Embryonic facial prominence (tissue), 1 donor: ENCODE measurements around the gene IGF1R.

Source experiments
- DNase-seq: peaks from one replicate; pipeline ENCODE4 v3.0.0-alpha.2; 2016; ENCODE audit errors: extremely low spot score

The IGF1R gene

DNA sequence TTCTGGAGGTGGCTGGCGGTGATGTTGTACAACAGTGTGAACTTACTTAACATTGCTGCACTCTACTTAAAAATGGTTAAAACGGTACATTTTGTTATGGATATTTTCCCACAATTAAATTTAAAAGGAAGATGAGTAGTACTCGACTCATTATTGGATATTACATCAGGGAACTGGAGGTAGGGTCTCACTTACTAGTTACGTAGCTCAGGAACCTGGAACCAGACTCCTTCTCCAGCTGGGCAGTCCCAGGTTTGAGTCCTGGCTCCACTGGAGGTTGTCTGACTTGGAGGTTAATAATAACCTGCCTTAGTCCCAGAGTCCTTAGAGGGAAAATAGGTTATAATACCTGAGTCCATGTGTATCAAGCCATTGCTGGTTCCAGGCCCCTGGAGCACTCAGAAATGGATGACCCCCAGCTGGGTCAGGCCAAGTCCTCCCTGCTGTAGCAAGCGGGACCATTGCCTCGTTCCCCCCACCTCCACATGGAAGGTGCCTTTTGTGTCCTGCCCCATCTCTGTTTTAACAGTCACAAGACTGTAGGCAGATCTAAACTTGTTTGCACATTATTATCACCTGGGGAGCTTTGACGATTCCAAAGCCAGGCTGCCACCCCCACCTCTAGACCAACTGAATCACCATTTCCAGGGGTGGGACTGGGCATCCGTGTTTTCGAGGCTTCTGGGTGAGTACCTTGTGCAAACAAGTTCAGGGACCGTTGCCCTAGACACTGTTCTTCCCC lies 126.6 kb downstream of the IGF1R start:
- no peak for DNase-seq

DNA sequence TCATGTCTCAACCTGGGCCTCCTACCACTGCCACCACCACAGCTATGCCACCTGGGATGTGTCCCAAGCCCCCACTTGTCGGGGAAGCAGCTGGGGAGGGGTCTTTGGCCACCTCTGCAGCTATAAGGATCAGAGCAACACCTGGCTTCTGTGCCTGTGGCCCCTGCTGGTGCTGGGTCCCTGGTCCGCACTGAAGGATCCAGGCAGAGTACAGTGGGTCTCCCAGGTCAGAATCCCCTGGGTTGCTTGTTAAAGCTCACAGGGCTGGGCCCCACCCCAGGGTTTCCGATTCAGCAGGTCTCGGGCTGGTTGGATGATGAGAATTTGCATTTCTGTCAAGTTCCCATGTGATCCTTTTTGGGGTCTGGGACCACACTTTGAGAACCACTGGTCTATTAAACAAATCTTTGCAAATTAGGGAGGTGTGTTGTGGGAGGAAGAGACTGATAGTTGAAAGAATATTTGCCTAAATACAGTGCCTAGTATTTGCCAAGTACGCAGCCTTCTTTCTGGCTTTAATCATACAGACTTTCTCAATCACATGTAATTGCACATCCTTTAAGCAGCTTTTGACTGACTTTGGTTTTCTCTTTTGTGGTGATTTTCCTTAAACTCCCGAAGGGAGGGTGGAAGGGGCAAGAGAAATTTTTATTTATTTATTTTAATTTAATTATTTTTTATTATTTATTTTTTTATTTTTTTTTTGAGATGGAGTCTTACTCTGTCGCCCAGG lies 127.3 kb downstream of the IGF1R start:
- no peak for DNase-seq

DNA sequence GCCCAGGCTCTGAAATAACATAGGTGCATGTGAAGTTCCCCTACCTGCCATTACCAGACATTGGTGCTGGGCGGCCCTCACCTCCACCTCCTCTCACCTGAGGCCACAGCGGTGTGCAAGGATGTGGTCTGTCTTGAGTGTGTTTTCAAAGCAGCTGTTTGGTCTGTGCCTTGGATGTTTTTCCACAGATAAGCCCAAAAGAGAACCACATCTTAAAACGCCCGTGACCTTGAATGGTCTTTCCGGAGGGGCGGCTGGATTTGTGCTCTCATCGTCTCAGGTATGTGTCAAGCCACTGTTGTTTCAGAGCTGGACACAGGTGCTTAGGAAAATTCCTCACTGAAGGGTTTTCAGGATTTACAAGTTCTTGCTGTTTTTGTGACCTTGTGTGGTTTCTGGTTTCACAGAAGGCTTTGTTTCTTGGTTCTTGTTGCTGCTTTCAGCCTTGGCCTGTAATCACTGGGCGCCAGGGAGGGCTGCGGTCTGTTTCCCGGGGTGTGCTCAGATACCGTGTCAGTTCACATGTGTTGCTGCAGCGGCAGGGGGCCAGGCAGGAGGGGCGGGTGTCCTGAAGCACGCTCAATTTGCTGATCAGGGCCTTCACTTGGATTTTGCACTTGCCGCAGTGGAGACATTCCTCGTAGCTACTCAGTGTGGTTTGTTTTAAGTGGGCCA lies 128.4 kb downstream of the IGF1R start:
- peak; percentile 23 for DNase-seq

DNA sequence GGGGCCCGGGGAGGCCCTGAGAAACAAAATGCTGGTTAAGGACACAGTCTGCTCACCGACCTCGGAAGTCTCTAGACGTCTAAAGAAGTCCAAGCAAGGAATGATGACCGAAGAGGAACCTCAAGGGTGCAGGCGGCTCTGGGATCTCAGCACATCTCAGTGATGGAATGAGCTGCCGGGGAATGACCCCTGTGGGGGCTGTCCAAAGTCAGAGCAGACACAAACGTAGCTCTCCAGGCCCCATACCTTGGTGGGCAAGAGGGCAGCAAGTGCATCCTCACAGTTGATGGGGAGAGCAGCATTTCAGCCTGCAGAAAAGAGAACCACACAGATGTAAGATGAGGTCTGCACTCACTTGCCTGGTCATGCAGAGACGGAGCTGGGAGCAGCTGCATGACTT lies 129.1 kb downstream of the IGF1R start:
- no peak for DNase-seq

DNA sequence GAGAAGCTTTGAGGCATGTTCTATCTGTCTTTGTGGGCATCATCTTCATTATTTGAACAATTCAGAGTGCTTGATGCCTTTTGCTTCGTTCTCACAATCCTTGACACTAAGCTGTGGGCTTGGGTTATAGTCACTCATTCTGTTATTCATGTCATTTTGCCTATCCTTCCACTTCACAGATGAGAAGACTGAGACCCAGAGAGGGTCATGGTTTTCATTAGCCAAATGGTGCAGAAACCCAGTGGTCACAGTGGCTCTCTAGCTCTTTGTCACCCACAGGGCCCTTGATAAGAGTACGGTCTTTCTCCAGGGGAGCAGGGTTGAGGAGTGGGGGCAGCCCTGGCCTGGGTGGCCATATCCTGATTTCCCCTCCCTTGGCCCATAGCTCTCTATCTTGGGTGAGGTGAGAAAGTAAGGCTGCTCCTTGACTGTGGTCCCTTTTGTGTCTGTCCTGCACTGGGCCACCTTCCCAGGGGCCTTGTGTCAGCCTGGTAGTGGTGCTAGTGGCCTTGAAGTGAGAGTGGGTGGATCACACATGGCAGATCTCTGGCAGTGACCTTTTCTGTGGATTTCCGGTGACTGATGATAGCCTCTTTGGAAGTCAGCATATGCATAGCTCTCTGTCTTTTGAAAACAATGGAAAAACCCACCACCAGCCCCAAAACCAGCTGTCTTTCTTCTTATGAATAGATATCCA lies 130.1 kb downstream of the IGF1R start:
- no peak for DNase-seq

DNA sequence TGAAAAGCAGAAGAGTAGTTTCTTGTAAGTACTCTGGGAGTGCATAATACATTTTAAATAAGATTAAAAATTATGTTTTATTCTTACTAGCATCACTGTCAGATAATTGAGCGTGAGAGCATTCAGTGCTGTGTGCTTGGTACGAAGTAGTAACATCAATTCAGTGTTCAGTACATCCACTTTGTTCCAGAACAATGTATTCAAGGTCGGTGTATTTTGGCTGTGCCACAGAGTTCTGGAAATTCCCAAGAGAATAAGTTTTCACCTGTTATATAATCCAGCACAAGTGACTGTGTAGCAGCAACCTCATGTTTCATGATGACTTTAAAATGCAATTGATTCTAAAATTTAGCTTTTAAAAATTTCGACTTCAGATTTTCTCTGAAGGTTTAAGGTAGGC lies 130.6 kb downstream of the IGF1R start:
- no peak for DNase-seq

DNA sequence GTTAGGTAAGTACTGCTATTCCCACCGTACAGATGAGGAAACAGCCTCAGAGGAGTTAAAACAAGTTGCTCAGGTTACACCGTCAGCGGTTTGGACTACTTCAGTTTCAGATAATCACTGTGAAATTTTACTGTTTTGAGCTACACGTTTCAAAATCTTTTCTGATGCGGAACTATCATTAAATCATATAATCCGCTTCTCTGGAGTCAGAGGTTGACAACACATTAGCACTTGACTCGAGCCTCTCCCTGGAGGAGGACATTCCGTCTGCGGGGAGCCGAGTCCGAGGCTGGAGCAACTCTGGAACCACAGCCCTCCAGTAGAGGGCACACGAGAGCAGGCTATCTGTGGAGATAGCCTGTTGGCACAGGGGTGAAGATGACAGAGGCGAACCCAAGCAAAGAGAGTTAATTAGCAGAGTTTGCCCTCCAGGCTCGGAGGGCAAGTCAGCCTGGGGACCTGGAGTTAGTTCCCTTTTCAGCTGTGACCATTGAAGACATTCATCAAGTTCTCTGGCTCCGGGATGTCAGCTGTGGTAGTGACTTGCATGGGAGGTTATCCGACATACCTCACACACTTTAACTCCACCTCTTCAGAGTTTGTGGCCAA lies 131.2 kb downstream of the IGF1R start:
- DNase-seq: no peak

DNA sequence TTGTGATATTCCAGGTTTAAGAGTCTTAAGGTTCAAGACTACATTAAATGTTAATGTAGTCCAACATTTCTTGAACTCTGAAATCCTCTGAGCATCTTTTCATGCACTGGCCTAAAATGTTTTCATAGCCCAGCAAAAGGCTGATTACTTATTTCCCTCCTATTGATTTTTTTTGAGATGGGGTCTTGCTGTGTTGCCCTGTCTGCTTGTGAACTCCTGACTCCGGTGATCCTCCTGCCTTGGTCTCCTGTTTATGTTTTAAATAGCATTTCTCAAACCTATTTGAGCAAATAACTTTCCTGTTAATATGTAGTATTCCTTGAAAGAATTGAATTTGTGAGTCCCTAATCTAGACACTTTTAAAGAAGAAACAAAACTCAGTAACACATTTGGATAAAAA lies 133.5 kb downstream of the IGF1R start:
- no peak for DNase-seq

DNA sequence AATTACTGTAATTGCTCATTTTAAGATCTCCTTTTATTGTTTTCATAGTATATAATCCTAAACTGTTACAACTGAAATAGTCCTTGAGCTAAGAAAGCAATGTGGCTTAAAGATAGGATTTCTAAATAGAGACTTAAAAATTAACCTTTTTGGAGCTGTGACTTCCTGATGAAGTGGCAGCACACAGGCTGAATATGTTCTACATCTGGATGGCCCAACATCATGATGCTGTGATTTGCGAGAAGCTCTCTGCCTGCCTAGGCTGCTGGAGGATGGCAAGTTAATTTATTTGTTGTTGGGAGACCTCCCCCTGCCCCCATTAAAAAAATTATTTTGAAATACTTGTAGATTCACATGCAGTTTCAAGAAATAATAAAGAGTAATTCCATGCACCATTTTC lies 134.5 kb downstream of the IGF1R start:
- no peak for DNase-seq

DNA sequence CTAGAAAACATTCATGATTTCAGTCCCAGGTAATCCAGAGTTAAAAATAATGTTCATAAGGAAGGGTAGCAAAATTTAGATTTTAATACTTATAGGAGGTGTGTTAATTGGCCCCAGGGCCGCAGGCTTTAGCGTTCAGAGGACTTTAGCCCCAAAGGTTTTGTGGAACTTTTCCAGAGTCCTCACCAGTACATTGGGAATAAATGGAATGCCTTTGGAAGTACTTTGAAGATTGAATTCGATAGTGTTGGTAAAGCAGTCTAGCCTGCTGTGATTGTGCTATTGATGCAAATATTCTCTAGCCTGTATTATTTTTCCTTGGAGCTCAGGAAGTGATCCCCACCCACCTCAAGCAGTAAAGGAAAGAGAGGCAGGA lies 137.1 kb downstream of the IGF1R start:
- DNase-seq: no peak

DNA sequence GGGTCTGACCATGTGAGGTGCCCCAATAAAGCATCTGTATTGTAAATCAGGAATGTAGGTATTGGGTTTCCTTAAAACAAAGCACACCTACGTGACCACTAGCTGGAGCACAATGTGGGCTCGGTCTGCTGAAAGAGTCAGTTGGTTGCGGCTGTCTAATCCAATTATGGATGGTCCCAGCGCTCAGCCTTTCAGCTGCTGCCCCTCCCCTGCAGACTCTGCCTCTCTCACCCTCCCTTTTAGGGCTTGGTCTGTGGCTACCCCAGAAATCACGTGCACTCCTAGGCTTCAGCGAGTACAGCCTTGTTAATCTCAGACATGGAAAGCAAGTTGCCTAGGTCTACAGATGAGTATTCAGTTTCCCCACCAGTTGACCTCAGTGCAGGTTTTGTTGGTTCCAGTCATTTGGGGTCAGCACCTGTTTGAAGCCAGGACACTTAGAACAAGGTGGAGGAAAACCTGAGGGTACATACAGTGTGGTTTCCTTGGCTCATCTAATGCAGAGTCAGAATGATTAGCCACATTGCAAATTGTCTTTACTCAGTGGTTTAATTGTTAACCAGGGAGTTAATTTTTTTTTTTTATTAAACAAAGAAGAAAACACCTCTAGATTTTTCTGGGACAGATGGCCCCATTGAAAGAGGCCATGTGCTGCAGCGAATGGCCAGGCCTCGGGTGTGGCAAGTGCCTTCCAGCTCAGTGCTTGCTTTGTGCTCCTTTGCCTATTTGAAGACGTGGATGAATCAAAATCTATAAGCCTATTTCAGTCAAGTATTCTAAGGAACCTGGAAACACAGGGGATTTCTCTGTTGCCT lies 137.7 kb downstream of the IGF1R start:
- DNase-seq: no peak

DNA sequence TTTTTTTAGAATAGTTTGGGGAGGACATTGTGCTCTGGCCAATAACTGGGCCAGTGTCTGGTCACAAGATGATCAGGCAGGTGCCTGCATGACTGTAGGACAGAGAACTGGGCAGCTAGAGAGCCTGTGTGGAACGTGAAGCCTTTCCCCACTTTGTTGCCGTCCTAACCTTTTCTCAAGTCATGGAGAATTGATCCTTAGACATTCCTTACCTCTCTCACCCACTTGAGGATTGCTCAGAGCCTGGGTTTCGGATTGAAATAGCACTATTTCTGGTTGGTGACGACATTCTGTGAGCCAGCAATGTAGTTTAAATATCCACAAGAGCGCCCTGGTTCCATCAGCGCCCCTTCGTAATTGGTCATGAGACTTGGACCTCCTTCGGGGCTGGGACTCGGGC lies 138.4 kb downstream of the IGF1R start:
- no peak for DNase-seq

DNA sequence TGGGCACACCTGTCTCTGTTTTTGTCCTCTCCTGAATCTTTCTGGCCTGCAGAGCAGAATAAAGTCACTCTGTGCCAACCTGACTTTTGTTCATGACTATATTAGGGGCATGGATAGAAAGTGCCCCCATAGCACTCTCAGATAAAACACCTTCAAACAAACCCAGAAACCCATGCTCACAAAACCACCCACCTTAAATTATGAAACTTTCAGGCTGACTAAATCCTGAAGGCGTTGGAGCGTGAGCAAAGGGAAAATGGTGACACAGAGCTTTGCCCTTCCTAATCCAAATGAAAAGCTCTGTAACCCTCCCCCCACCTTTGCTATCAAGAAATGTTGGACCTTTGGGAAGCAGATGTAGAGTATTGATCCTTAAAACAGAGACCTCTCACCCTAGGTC lies 138.9 kb downstream of the IGF1R start:
- no peak for DNase-seq

DNA sequence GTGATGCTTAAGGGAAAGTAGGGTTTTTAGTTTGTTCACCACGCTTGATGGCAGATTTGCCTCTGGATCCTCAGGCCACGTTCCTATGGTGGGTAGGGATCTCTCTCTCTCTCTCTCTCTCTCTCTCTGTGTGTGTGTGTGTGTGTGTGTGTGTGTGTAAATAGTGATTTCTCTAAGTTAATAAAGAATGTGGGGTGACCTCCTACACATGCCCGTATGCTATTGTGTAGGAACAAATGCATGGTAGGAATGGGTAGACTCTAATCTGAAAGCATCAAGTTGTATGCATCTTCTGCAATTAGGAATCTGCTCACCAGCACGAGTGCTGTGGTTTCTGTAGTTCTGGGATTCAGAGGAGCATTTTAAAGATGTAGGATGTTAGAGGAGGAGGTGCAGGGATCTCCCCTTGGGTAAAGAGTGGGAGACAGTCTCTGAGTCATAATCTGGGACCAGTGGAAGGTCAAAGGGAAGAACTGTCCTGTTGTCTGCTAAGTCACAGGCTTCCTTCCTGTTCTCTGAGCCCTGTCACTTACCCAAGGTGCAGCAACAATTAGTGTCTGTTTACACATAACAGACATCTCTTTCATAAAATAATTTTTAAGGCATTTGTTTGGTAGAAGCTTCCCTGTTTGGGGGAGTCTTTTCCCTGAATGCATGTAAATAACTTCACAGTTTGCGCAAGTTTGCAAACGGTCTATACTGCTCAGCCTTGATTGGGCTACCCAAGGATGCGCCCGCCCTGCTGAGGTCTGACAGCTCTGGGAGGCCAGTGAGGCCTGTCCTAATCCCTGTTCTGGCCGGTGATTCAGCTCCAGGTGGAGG lies 139.8 kb downstream of the IGF1R start:
- no peak for DNase-seq

DNA sequence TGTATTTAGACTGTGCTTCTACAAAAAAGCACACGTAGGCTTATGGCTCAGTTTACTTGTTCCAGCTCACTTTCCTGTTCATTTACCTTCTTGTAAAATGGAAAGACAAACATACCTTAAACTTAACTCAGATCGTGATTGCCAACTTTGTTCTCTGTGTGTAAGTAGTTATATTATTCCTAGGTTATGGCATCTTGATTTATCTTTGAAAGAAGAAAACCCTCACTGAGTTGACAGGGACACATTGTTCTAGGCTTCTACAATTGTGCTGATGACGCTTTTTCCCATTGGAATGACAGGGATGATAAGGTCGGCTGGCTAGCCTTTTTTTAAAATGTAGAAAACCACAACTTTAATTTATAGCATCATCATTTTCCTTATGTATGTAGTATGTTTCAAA lies 140.7 kb downstream of the IGF1R start:
- DNase-seq: no peak

DNA sequence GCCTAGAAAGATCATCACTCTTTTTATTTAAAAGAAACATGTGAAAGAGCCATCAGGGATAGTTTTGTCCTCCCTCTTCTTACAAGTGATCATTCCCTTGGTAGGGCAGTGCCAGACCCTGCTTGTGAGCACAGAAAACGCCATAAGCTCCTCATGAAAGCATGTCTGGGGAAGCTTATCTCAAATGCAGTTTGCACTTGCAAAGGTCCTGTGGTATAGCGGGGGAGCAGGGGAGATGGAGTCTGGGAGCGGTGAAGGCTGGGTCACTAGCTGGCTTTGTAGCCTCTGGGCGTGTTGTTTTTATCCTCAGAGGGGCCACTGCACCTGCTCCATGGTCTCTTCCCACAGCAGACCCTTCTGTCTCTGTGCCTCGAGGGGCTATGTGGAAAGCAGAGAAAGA lies 141.9 kb downstream of the IGF1R start:
- DNase-seq: no peak

DNA sequence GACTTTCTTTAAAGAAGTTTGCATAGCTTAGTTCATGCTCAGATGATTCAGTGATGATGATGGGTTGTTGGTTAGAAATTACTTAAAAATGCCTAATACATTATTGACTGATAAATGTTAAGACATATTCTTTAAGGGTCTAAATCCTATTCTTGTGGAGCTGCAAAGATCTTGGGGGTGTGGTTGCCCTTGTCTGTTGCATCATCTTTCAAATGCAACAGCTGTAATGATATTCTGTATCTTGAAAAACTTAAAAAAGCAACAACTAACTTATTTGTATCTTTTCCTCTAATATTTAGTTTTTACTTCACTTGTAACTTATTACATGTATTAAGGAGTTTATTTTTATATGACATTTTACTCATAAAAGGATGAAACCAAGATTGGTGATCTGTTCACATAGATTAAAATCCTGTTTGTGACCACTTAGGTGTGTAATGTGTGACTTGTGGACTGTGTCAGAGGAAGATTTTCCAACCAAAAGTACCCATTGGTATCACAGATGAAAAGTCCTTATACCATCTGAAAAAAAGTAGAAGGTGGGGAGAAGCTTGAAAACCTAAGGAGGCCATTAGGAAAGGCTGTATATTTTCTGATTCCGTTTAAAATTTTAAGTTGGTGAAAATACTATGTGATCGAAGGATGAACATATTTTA lies 142.8 kb downstream of the IGF1R start:
- DNase-seq: no peak

DNA sequence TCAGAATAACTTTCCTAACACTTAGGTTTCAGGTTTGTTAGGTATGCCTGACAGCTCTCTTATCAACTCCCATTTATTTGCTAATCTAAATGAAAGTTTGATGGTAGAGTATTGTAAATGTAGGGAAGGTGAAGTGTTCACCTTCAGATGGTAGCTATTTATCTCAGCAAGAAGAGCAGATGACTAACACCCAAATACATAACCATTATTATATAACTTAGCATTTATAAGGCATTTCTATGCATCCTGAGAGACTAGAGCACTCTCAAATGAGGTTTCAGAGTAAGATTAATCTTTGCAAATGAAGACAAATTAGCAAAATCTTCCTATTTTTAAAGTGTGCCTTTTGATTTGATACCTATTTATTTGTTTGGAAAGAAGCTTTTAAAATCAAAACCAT lies 143.8 kb downstream of the IGF1R start:
- DNase-seq: no peak

DNA sequence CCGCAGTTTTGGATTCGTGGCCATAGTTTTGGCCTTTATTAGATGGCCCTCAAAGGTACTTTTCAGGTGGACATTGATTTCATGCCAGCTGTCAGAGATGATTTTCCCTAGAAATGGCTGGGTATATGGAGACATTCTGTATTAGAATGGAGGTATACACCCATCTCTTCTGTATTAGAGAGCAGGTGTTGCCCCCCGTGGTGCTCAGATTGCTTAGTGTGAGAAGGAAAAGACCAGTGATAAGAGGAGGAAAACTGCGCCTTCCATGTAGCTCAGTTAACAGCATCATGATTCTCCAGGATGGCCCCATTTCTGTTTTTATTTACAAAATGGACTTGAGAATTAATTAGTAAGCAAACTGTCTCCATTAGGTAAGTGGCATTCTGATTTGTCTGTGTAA lies 145.9 kb downstream of the IGF1R start:
- no peak for DNase-seq

DNA sequence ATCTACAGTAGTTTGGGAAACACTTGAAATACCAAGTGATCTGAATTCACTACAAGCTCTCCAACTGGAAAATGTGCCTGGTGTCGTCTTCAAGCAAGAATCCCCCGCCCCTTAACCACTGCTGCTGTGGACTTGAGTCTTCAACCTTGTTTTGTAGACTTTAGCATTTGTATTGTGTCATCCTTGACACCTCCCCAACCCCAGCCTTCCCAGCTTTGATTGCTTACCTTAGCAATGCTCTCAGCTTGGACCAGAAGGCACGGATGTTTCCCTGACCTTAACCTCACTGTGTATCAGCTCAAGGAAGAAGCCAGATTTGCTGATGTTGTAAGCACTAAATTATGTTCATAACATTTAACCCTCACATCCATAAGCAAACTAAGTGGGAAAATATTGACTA lies 146.4 kb downstream of the IGF1R start:
- no peak for DNase-seq
